A673 (cell line): ENCODE data around the gene SLC44A1. TPM values are rescaled to one million over a fixed set of nuclear protein-coding genes. Genes with fewer than 3 reads are reported as not detected.

ENCODE experiments used
- BruUV-seq: library from RNA; stranded (reverse); fragments of 400-500 nt; replicated peaks from 2 replicates; lab custom pipeline; 2021; lab: Mats Ljungman, UMichigan
- CTCF ChIA-PET: fragments of 300-600 bp; sonication (Branson Sonifier 250); formaldehyde crosslinking; loops from one replicate; lab custom pipeline; 2022; ENCODE audit warnings: antibody characterized with exemption; lab: Charles Lee
- POLR2A ChIA-PET: fragments of 300-600 bp; sonication (Branson Sonifier 250); formaldehyde crosslinking; loops from one replicate; lab custom pipeline; 2022; ENCODE audit warnings: antibody characterized with exemption; ENCODE audit not compliant: low non-redundant PET; lab: Charles Lee
- DNase-seq: peaks from one replicate; pipeline ENCODE4 v3.0.0-alpha.2; 2015; ENCODE audit warnings: low spot score
- H3K27ac ChIP-seq: fragments of 200-600 bp; sonication (generic); 2 replicates; pipeline ENCODE4 v1.5.1; 2016; ENCODE audit warnings: mixed run types, low read depth, mild to moderate bottlenecking, mixed read lengths, antibody characterized with exemption, low read length; ENCODE audit not compliant: poor library complexity, severe bottlenecking
- H3K27me3 ChIP-seq: fragments of 200-600 bp; sonication (generic); replicated peaks from 2 replicates; pipeline ENCODE4 v1.6.1; 2017; ENCODE audit warnings: mixed run types, low read depth, mild to moderate bottlenecking, mixed read lengths, antibody characterized with exemption, low read length; ENCODE audit not compliant: insufficient read depth, poor library complexity
- H3K36me3 ChIP-seq: fragments of 200-600 bp; sonication (generic); 2 replicates; pipeline ENCODE4 v1.6.1; 2016; ENCODE audit warnings: mixed run types, mild to moderate bottlenecking, mixed read lengths, antibody characterized with exemption, low read length; ENCODE audit not compliant: insufficient read depth, poor library complexity, severe bottlenecking
- H3K4me1 ChIP-seq: fragments of 200-600 bp; sonication (generic); 2 replicates; pipeline ENCODE4 v1.6.1; 2017; ENCODE audit warnings: mixed run types, mild to moderate bottlenecking, mixed read lengths, antibody characterized with exemption, low read length; ENCODE audit not compliant: insufficient read depth, poor library complexity, severe bottlenecking
- H3K4me3 ChIP-seq: fragments of 200-600 bp; sonication (generic); 2 replicates; pipeline ENCODE4 v1.5.1; 2016; ENCODE audit warnings: low read depth, mixed run types, mild to moderate bottlenecking, mixed read lengths, low read length; ENCODE audit not compliant: poor library complexity, severe bottlenecking
- H3K9me3 ChIP-seq: fragments of 200-600 bp; sonication (generic); 2 replicates; pipeline ENCODE4 v1.6.1; 2016; ENCODE audit warnings: mixed run types, low read depth, mild to moderate bottlenecking, mixed read lengths, antibody characterized with exemption, low read length; ENCODE audit not compliant: poor library complexity, severe bottlenecking
- CTCF ChIP-seq: fragments of 300-800, 200-600 bp; sonication (generic); conservative IDR thresholded peaks from 2 replicates; pipeline ENCODE4 v1.5.1; 2017; ENCODE audit warnings: low read depth, mild to moderate bottlenecking, antibody characterized with exemption, low read length, moderate library complexity, mixed read lengths
- EZH2 ChIP-seq: fragments of 200-600 bp; sonication (generic); IDR thresholded peaks from 2 replicates; pipeline ENCODE4 v1.6.1; 2017; ENCODE audit warnings: borderline replicate concordance, low read depth, mild to moderate bottlenecking, mixed read lengths, antibody characterized with exemption, low read length; ENCODE audit not compliant: poor library complexity, severe bottlenecking
- intact Hi-C: fragments of 100-400 bp; cut with micrococcal nuclease; formaldehyde crosslinking; loops from one replicate; pipeline ENCODE4 v1.10.0; 2022; ENCODE audit not compliant: unreplicated experiment
- total RNA-seq: library from RNA; stranded (reverse); gene quantifications from 2 replicates; pipeline ENCODE4 v1.2.3, GENCODE V29; 2021

The SLC44A1 gene
- total RNA-seq, 1 experiment from 2014 or later = 11.9 TPM

GRCh38 chr9:105362470-105362869 is 118.0 kb downstream of the SLC44A1 start:
- no peak overlapping the region for H3K27ac ChIP-seq
- no TSS peak for BruUV-seq
- no peaks in the 10 kb centered on the region for H3K9me3 ChIP-seq
- no peak for DNase-seq
- TF ChIP-seq CTCF (no peak), EZH2 (no peak)
- ChIA-PET CTCF (no interaction called here), POLR2A (no interaction called here)
- intact Hi-C loops = no loop called here
- no peaks in the 10 kb centered on the region for H3K27me3 ChIP-seq
- H3K36me3 ChIP-seq = no peaks in the 10 kb centered on the region
- H3K4me3 ChIP-seq = no peak overlapping the region
- no peaks in the 10 kb centered on the region for H3K4me1 ChIP-seq

GRCh38 chr9:105363837-105364236 is 119.4 kb downstream of the SLC44A1 start:
- Histone ChIP-seq H3K36me3 (no peaks in the 10 kb centered on the region), H3K9me3 (no peaks in the 10 kb centered on the region), H3K27ac (no peak overlapping the region), H3K4me1 (no peaks in the 10 kb centered on the region), H3K27me3 (no peaks in the 10 kb centered on the region), H3K4me3 (no peak overlapping the region)
- BruUV-seq = no TSS peak
- ChIA-PET POLR2A (no interaction called here), CTCF (no interaction called here)
- intact Hi-C loops = no loop called here
- DNase-seq = no peak
- TF ChIP-seq EZH2 (no peak), CTCF (no peak)

- no peak overlapping the region for H3K27ac ChIP-seq
- TF ChIP-seq CTCF (no peak), EZH2 (no peak)
- DNase-seq = no peak
- POLR2A ChIA-PET = no interaction called here
- H3K27me3 ChIP-seq = no peaks in the 10 kb centered on the region
- no TSS peak for BruUV-seq
- H3K4me1 ChIP-seq = no peaks in the 10 kb centered on the region
- no peaks in the 10 kb centered on the region for H3K36me3 ChIP-seq
- CTCF ChIA-PET = no interaction called here
- no peak overlapping the region for H3K4me3 ChIP-seq
- H3K9me3 ChIP-seq = no peaks in the 10 kb centered on the region
- intact Hi-C loops = no loop called here
These were observed 125.5 kb downstream of the SLC44A1 start for GRCh38 chr9:105369911-105370310.
